Stimulated activated CD8-positive, alpha-beta memory T cell treated with anti-CD3 and anti-CD28 coated beads, Interleukin-12 subunit alpha, Interleukin-12 subunit beta, amount 100 ng/mL, for 24 hours (primary cell): Measurements from ENCODE around the gene ADAM12.

Experiments
- DNase-seq: peaks from one replicate; pipeline ENCODE4 v3.0.0-alpha.2; 2020; ENCODE audit errors: extremely low read depth

The ADAM12 gene

DNA sequence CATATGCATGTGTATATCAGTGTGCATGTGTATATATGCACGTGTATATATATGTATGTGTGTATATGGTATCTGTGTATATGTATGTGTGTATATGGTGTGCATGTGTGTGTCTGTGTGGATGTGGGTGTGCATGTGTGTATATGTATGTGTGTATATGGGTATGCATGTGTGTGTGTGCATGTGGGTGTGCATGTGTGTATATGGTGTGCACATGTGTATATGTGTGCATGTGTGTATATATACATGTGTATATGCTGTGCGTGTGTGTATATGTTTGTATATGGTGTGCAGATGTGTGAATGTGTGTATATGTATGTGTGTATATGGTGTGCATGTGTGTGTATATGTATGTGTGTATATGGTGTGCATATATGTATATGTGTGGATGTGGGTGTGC, 245.2 kb downstream of the ADAM12 start:
- DNase-seq = no peak

GRCh38 chr10:126140746-126141273, 247.5 kb downstream of the ADAM12 start:
- DNase-seq = no peak

DNA sequence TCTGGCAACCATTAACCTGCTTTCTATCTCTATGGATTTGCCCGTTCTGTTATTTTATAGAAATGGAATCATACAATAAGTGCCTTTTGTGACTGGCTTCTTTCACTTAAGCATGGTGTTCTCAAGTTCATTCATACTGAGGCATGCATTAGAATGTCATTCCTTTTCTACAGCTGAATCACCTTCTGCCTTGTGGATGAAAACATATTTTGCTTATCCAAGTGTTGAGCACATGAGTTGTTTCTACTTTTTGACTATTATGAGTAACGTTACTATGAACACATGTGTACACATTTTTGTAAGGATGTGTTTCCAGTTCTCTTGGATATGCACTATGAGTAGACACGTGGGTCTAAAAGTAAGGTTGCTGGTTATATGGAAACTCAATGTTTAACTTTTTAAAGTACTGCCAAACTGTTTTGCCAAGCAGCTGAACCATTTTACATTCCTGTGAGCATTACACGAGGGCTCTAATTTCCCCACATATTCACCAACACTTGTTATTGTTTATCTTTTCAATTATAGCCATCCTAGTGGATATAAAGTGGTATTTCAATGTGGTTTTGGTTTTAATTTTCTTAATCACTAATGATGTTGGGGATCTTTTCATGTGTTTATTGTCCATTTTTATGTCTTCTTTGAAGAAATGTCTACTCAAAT, 250.6 kb downstream of the ADAM12 start:
- no peak for DNase-seq

DNA sequence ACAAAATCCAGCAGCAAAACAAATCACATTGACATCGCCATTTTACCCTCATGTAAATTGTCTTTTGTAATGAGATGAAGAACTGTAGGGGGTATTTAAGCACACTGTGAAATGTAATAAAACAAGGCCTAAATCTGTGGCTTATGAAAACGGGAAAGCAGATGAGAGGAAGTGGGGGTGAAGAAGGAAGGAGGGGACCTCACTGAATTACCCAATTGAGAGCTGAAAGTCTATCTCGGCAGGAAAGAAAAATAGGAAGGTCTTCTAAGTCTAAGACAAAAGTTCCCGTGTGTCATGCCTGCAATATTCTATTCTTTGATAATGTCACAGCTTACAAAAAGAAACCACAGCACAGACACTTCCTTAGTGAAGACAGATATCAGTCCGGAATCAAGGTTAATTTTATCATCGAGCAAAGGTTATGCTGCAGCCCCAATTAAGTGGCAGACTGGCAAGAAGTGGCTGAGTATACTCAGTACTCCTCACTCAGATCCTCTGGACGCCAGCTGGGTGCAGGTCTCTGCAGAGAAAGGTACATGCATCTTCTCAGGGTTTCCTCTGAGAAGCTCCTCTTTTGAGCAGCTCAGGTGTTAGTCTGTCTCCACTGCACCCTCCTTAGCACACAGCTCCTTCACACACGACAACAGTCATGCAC, 252.2 kb downstream of the ADAM12 start:
- DNase-seq = no peak

- DNase-seq = no peak
Observed at GRCh38 chr10:126135177-126135576, 253.1 kb downstream of the ADAM12 start.

DNA sequence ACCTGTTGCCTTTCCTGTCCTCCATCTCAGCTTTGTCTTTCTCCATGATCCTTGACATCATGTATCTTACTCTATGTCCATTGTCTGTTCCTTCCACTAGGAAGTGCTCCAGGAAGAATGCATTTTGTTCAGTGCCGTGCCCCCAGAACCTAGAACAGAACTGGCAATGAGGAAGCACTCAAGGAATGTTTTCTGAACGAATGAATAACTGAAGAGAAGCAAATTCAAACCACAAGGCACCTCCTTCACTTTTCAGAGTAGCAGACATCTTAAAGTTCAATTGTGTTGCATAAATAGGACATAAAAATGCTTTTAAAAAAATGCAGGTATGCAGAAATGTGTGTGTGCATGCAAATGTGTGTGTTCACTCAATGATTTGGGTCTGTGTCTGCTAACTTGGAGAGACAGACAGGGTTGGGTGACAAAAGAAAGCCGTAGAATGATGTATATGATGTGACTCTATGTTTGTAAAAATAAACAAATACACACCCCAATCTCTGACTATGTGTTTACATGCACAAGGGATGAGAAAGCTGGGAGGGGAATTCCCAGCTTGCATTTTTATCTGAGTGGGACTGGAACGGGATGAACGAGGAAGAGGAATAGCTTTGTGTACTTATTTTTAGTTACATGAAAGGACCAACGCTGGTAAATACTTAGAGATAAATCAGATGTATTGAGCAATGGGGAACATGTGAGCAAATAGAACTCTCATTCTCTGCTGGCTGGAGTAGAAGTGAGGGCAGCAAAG, 254.2 kb downstream of the ADAM12 start:
- DNase-seq = no peak

DNA sequence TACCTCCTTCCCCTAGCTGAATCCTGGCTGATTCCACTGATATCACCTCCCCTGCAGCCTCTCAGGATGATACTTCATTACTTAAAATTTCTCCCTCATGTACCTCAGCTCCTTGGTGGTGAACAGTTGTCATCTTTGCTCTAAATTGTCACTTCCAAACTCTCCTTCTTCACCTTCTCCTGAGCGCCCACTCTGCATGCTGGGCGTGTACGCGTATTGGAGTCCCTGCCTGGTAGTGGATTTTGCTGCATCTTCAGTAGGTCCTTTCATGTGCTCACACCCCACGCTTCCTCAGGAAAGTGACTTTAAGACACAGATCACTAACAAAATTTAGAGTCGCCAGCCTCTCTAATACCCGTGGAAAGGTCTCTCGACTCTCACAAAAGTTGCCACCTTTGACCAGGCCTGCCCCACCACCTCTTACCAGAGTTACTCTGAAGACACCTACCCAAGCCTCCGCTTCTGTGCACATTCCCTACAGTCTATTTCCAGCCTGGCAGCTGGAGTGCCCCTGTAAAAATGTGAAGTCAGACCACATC, 255.1 kb downstream of the ADAM12 start:
- no peak for DNase-seq

DNA sequence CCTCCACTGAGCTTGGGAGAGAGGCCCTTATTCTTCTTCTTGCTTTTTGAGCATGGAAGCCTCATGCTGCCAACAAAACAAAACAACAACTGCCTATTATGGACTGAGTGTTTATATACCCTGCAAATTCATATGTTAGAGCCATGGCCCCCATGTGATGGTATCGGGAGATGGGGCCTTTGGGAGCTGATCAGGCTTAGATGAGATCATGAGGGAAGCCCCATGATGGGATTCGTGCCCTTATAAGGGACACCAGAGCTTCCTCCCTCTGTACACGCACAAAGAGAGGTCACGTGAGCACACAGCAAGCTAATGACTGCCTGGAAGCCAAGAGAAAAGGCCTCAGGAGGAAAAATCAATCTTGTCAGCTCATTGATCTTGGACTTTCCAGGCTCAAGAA, 256.9 kb downstream of the ADAM12 start:
- no peak for DNase-seq

- DNase-seq = no peak
Observed at GRCh38 chr10:126130271-126130710, 258.0 kb downstream of the ADAM12 start.

DNA sequence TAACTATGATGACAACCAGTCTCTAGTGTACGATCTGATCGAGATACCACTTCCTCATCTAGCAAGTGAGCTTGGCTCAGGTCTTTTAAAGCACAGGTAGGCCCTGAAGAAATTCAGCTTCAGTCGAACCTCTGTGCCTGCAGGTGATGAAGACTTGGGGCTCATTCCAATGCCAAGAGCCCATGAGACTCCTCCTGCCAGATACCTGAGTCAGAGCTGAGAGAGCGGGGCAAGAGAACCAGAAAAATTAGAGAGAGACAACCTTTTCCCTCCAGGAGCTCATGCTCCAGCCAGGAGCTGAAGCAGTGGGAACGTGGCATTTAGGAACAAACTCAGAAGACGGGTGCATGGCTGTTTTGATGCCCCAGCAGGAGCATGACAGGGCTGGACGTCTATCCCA, 259.3 kb downstream of the ADAM12 start:
- DNase-seq = no peak

GRCh38 chr10:126128581-126128980, 259.7 kb downstream of the ADAM12 start:
- DNase-seq = no peak

DNA sequence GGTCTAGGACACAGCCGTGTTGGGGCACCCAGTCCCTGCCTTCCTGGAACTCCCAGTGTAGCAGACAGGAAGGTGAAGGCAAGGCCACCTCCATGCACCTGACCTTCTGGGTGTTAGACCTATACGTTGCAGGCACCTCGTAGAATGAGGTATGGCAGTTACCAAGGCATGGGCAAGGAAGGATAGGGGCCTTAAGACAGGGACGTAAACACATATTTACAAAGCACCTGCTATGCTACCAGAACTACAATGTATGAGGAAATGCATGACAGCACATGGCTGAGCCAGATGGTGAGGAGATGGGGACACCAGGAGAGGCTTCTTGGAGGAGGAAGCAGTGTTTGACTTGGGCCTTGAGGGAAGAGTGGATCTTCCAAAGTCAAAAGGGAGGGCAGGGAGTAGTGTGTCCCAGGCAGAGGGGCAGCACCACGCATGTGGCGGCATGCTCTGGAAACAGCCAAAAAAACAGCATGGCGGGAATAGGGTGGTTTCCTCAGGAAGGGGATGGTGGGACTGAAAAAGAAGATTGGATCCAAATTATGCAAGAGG, 260.7 kb downstream of the ADAM12 start:
- no peak for DNase-seq

- no peak for DNase-seq
Observed at GRCh38 chr10:126126866-126127265, 261.4 kb downstream of the ADAM12 start.

GRCh38 chr10:126126023-126126422, 262.3 kb downstream of the ADAM12 start:
- no peak for DNase-seq

- no peak for DNase-seq
Observed at GRCh38 chr10:126124668-126125349, 263.5 kb downstream of the ADAM12 start.

- no peak for DNase-seq
Observed at GRCh38 chr10:126124046-126124445, 264.2 kb downstream of the ADAM12 start.

DNA sequence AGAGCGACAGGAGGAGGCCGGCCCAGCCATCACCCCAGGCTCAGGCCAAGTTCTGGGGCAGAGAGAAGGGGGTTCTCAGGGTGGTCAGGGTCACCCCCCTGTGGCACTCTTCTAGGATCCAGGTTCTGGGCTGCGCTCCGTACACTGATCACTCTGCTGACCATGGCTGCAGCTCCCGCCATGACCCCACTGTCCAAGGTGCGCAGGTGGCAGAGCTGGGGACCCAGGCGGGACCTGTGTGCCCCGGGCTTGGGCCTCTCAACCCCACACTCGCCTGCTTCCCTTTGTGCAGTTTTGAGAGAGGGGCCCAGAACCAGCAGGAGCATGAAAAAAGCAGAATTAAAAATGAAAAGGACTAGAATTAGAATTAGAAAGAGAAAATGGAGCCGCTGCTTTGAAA, 264.8 kb downstream of the ADAM12 start:
- DNase-seq = no peak

- no peak for DNase-seq
Observed at GRCh38 chr10:126122881-126123280, 265.4 kb downstream of the ADAM12 start.

DNA sequence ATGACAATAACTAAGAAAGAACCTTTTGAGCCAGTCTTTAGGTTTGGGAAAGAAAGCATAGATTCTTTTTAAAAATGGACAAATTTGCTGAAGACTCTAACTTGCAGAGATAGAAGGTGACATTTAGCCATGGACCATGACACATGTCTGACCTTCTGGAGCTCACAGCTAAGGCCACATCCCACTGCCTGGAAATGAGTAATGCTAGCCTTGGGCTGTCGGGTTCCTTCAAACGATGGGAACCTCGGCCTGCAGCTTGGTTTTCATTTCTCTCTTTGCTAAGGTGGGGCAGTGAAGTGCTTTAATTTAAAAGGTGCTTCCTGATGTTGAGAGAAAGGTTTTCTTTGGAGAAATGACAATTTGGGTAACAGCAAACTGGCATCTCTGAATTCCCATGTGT, 268.7 kb downstream of the ADAM12 start:
- DNase-seq = no peak

- DNase-seq = no peak
Observed at GRCh38 chr10:126118476-126118875, 269.8 kb downstream of the ADAM12 start.

- DNase-seq = no peak
Observed at GRCh38 chr10:126117196-126117595, 271.1 kb downstream of the ADAM12 start.

DNA sequence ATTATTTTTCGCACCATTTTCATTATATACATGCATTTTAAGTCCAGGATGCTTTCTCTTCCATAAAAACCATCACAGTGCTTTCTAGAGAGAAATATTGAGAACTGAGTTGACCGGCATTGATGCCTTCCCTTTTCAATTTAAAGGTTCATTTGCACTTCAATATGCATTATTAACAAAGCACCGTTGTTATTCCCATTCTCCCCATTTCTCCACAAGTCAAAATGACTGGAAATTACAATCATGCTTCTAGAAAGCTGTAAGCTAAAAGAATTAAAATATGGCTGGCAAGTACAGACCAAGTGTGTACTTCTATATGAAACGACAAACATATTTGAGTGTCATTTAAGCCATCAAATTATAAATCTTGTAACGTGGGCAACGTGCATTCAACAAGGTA, 272.4 kb downstream of the ADAM12 start:
- DNase-seq = no peak
